NCI-H82 treated with DMSO at 0.1 percent for 48 hours (cell line): ENCODE measurements around the gene SNRNP200.

Experiments used
- DNase-seq: peaks from one replicate; lab custom pipeline; 2025; ENCODE audit not compliant: unreplicated experiment; lab: John Stamatoyannopoulos, UW

The SNRNP200 gene

GRCh38 chr2:96305091-96305978, at the start of gene SNRNP200:
TSS of gene SNRNP200 (minus strand) at chr2:96305546. CDS start at chr2:96305437, 109 bp downstream.
- peak; percentile 71 for DNase-seq

- DNase-seq = no peak
These were observed 49.1 kb upstream of the SNRNP200 start for GRCh38 chr2:96354492-96354891.

GRCh38 chr2:96353606-96354101, 48.3 kb upstream of the SNRNP200 start:
- DNase-seq = no peak

- no peak for DNase-seq
These were observed 47.8 kb upstream of the SNRNP200 start for GRCh38 chr2:96353032-96353561.

GRCh38 chr2:96347395-96347794, 42.0 kb upstream of the SNRNP200 start:
- no peak for DNase-seq

GRCh38 chr2:96345868-96346462, 40.6 kb upstream of the SNRNP200 start:
- no peak for DNase-seq

- DNase-seq = no peak
These were observed 40.1 kb upstream of the SNRNP200 start for GRCh38 chr2:96345438-96345837.

GRCh38 chr2:96344011-96344410, 38.7 kb upstream of the SNRNP200 start:
- no peak for DNase-seq

- no peak for DNase-seq
These were observed 36.7 kb upstream of the SNRNP200 start for GRCh38 chr2:96342085-96342484.

GRCh38 chr2:96341641-96342040, 36.3 kb upstream of the SNRNP200 start:
- DNase-seq = no peak

GRCh38 chr2:96340493-96341414, 35.4 kb upstream of the SNRNP200 start:
- DNase-seq = no peak

- DNase-seq = no peak
These were observed 31.5 kb upstream of the SNRNP200 start for GRCh38 chr2:96336873-96337272.

- DNase-seq = no peak
These were observed 30.9 kb upstream of the SNRNP200 start for GRCh38 chr2:96336104-96336775.

- DNase-seq = no peak
These were observed 28.4 kb upstream of the SNRNP200 start for GRCh38 chr2:96333708-96334107.

- no peak for DNase-seq
These were observed 25.1 kb upstream of the SNRNP200 start for GRCh38 chr2:96330407-96330806.

- no peak for DNase-seq
These were observed 24.5 kb upstream of the SNRNP200 start for GRCh38 chr2:96329874-96330273.

GRCh38 chr2:96329456-96329855, 24.1 kb upstream of the SNRNP200 start:
- no peak for DNase-seq

- no peak for DNase-seq
These were observed 21.9 kb upstream of the SNRNP200 start for GRCh38 chr2:96326990-96327820.

- DNase-seq = no peak
These were observed 21.2 kb upstream of the SNRNP200 start for GRCh38 chr2:96326564-96326963.

GRCh38 chr2:96325884-96326255, 20.5 kb upstream of the SNRNP200 start:
- DNase-seq = no peak
